SH-SY5Y (cell line): ENCODE data around the gene VRTN.

ENCODE experiments used
- GATA2 ChIP-seq: IDR thresholded peaks from 2 replicates; pipeline ENCODE4 v1.6.1; 2011; ENCODE audit warnings: mild to moderate bottlenecking, low read depth, low read length
- GATA3 ChIP-seq: IDR thresholded peaks from 2 replicates; pipeline ENCODE4 v1.6.1; 2011; ENCODE audit warnings: low read depth, mild to moderate bottlenecking, low read length, moderate library complexity

DNA sequence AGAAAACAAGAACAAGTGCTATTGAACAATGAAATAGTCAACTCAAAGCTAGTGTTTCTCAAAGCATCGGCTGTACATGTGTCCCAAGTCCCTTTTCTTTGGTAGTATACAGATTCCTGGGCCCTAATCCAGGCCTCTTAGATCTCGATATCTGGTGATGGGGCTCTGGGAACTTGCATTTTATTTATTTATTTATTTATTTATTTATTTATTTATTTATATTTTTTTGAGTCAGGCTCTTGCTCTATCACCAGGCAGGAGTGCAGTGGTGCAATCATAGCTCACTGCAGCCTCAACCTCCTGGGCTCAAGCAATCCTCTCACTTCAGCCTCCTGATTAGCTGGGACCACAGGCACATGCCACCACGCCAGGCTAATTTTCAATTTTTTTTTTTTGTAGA lies 60.6 kb downstream of the VRTN start:
- no peak for TF ChIP-seq GATA2
- TF ChIP-seq GATA3: no peak
